Eye (tissue), 1 donor: ENCODE measurements around the gene MPPE1.

Source experiments
- DNase-seq: peaks from one replicate; pipeline ENCODE4 v3.0.0-alpha.2; 2015

Gene MPPE1

GRCh38 chr18:11851806-11852337 lies 56.2 kb downstream of the MPPE1 start:
- DNase-seq = peak; percentile 75

- DNase-seq = peak; percentile 99
These were observed 56.8 kb downstream of the MPPE1 start, which contains the start of gene CHMP1B for GRCh38 chr18:11851146-11851805. Gene CHMP1B (plus strand): TSS chr18:11851413. CDS start chr18:11851512, 99 bp downstream.

- DNase-seq = no peak
These were observed 57.3 kb downstream of the MPPE1 start for GRCh38 chr18:11850821-11851145.

- peak; percentile 87 for DNase-seq
These were observed 58.1 kb downstream of the MPPE1 start for GRCh38 chr18:11849841-11850634.

- no peak for DNase-seq
These were observed 58.8 kb downstream of the MPPE1 start for GRCh38 chr18:11849279-11849678.

- no peak for DNase-seq
These were observed 60.3 kb downstream of the MPPE1 start for GRCh38 chr18:11847811-11848210.

- DNase-seq = no peak
These were observed 62.5 kb downstream of the MPPE1 start for GRCh38 chr18:11845654-11846053.

GRCh38 chr18:11844436-11844835 lies 63.7 kb downstream of the MPPE1 start:
- no peak for DNase-seq

- DNase-seq = peak; percentile 45
These were observed 65.6 kb downstream of the MPPE1 start for GRCh38 chr18:11842562-11842961.

- peak; percentile 8 for DNase-seq
These were observed 67.6 kb downstream of the MPPE1 start for GRCh38 chr18:11840493-11840892.

- no peak for DNase-seq
These were observed 68.6 kb downstream of the MPPE1 start for GRCh38 chr18:11839556-11839955.

GRCh38 chr18:11834772-11835171 lies 73.3 kb downstream of the MPPE1 start:
- no peak for DNase-seq
